BJ (cell line): Measurements from ENCODE around the gene TYRP1. TPM values are rescaled to one million over a fixed set of nuclear protein-coding genes. Genes with fewer than 3 reads are reported as not detected.
A peak's percentile ranks its signal among the peaks of the same experiment; 100 is the strongest.

Experiments used
- CTCF ChIA-PET: fragments of 350-600 bp; formaldehyde crosslinking; extraction: SDS; loops from one replicate; lab custom pipeline; 2021; ENCODE audit warnings: antibody characterized with exemption, inconsistent platforms; lab: Yijun Ruan, JAX
- POLR2A ChIA-PET: fragments of 300-600 bp; sonication (Branson Sonifier 250); formaldehyde crosslinking; extraction: SDS; loops from one replicate; lab custom pipeline; 2021; ENCODE audit warnings: antibody characterized with exemption; lab: Charles Lee
- DNase-seq: peaks from one replicate; pipeline ENCODE4 v3.0.0-alpha.2; 2011; ENCODE audit warnings: low read depth
- H3K27me3 ChIP-seq: 2 replicates; pipeline ENCODE4 v1.6.0; 2011; ENCODE audit warnings: low read length; ENCODE audit not compliant: control insufficient read depth, insufficient read depth
- H3K36me3 ChIP-seq: 2 replicates; pipeline ENCODE4 v1.5.1; 2011; ENCODE audit warnings: low read length; ENCODE audit not compliant: control insufficient read depth, insufficient read depth
- H3K4me3 ChIP-seq: 2 replicates; pipeline ENCODE4 v1.5.1; 2011; ENCODE audit warnings: low read depth, mild to moderate bottlenecking, control low read depth, low read length
- polyA plus RNA-seq: library from polyadenylated mRNA; depleted of rRNA; stranded (reverse); fragments of >200 nt; gene quantifications from 2 replicates; pipeline ENCODE4 v1.2.3, GENCODE V29; 2011
- TF ChIP-seq, protein P1 (sequence below): IDR thresholded peaks from 2 replicates; pipeline ENCODE4 v1.5.1; 2011; ENCODE audit warnings: low read depth, mild to moderate bottlenecking, control low read depth, inconsistent platforms, low read length, moderate library complexity; ENCODE audit not compliant: insufficient read depth

Gene TYRP1
- polyA plus RNA-seq, 1 experiment, result 0.13 TPM

- Histone ChIP-seq H3K4me3 (no peak overlapping the region), H3K27me3 (no peaks in the 10 kb centered on the region), H3K36me3 (no peaks in the 10 kb centered on the region)
- ChIA-PET CTCF (no interaction called here), POLR2A (no interaction called here)
- TF ChIP-seq, protein P1, sequence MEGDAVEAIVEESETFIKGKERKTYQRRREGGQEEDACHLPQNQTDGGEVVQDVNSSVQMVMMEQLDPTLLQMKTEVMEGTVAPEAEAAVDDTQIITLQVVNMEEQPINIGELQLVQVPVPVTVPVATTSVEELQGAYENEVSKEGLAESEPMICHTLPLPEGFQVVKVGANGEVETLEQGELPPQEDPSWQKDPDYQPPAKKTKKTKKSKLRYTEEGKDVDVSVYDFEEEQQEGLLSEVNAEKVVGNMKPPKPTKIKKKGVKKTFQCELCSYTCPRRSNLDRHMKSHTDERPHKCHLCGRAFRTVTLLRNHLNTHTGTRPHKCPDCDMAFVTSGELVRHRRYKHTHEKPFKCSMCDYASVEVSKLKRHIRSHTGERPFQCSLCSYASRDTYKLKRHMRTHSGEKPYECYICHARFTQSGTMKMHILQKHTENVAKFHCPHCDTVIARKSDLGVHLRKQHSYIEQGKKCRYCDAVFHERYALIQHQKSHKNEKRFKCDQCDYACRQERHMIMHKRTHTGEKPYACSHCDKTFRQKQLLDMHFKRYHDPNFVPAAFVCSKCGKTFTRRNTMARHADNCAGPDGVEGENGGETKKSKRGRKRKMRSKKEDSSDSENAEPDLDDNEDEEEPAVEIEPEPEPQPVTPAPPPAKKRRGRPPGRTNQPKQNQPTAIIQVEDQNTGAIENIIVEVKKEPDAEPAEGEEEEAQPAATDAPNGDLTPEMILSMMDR, result no peak
- DNase-seq, result no peak
Measured at GRCh38 chr9:12695474-12695873, 2.3 kb downstream of the TYRP1 start.

DNA sequence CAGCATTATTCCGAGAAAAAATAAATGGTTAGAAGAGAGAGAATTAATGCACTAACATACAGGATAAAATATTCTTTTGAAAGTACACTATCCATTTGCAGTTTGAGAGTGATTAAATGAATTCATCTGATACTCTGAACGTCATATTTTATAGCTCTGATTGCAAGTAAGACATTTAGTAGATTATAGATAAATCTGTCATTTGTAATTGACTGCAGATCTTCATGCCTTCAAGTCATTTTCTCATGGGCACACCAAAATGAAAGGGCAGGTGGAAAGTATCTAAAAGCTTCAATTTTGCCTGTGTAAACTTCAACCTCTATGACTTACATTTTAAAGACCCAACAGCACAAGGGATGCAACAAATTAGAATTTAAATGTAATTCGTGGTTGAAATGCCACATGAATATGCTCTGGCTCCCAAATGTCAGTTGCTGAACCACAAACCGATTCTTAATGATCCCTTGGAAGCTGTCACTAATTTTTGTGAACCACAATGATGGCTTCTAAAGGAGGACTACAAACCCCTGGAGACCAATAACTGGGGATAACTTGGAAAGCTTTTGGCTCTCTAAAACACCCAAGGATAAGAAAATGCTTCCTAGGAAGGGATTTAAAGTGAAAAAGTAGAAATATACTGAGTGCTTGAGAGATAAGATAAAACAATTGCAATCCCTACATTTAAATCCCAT is 3.9 kb downstream of the TYRP1 start:
- DNase-seq, result no peak
- Histone ChIP-seq H3K36me3 (no peaks in the 10 kb centered on the region), H3K27me3 (no peaks in the 10 kb centered on the region), H3K4me3 (no peak overlapping the region)
- POLR2A ChIA-PET, result no interaction called here
- CTCF ChIA-PET, result interaction anchor here (1.2 kb wide), 1 partner anchor 11 kb away, joined by 3 read pairs; no protein-coding TSS in a partner anchor
- TF ChIP-seq, protein P1, result no peak

DNA sequence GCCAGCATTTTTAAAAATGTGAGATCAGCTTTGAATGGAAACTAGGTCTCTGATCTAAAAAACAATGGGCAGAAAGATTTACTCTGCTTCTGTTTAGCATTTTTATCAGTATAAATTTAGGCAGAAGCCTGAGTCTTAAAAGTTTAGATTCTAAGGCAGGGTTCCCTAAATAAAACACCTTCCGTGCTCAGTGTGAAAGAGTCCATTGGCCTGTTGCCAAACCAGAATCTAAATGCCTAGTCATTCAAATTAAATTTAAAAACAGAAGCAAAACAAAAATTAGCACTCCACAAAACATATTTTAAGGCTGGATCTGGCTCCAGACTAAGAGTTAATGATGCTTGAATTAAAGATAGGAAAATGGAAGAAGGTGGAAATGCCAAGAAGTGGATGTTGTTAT is 4.5 kb downstream of the TYRP1 start:
- ChIA-PET POLR2A (no interaction called here), CTCF (no interaction called here)

GRCh38 chr9:12698266-12698665 is 5.1 kb downstream of the TYRP1 start:
- TF ChIP-seq, protein P1, result no peak
- DNase-seq, result no peak
- ChIA-PET POLR2A (no interaction called here), CTCF (interaction anchor here (1.4 kb wide), 1 partner anchor 26 kb away, joined by 5 read pairs; no protein-coding TSS in a partner anchor)
- Histone ChIP-seq H3K27me3 (no peaks in the 10 kb centered on the region), H3K36me3 (no peaks in the 10 kb centered on the region), H3K4me3 (no peak overlapping the region)

More for the DNA sequence above, 4.5 kb downstream of the TYRP1 start:
- Histone ChIP-seq H3K27me3 (no peaks in the 10 kb centered on the region), H3K4me3 (no peak overlapping the region), H3K36me3 (no peaks in the 10 kb centered on the region)
- TF ChIP-seq, protein P1, result no peak
- no peak for DNase-seq

DNA sequence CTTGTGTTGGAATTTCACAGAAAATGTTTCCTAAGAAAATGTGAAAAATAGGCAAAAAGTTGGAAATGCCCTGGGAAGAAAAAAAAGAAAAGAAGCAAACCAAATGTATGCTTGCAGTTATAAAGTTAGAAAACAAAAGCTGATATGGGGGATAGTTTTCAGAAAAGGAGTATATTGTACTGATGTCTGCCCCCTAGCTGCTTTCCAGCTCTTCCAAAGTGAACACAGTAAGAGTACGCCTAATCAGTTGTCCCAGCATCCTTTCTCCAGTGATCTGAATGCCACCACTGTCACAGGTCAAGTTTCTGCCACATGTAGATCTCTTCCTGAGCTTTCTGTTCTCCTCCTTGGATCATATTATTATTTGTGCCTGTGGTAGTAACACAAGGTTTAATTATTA is 5.8 kb downstream of the TYRP1 start:
- CTCF ChIA-PET, result interaction anchor here (0.9 to 1.4 kb wide), 2 partner anchors 19 to 25 kb away, joined by 3 to 5 read pairs; no protein-coding TSS in a partner anchor
- TF ChIP-seq, protein P1, result peak; percentile 18; the same call in 1 of the 2 replicates
- H3K4me3 ChIP-seq, result no peak overlapping the region
- H3K36me3 ChIP-seq, result no peaks in the 10 kb centered on the region
- DNase-seq, result no peak
- H3K27me3 ChIP-seq, result no peaks in the 10 kb centered on the region
- POLR2A ChIA-PET, result no interaction called here
